Brain microvascular endothelial cell (primary cell): ENCODE measurements around the gene CETP.
"Not testable (repeated sequence)": the region's sequence is repeated elsewhere in the genome, so short reads cannot be mapped to it uniquely, and the experiment has no call there.

Experiments used
- DNase-seq: peaks from one replicate; pipeline ENCODE4 v3.0.0-alpha.2; 2020
- H3K27ac ChIP-seq: fragments of 250-450 bp; sonication (Bioruptor Pico); 2 replicates; pipeline ENCODE4 v1.5.1; 2020; ENCODE audit warnings: mild to moderate bottlenecking, moderate library complexity
- H3K27me3 ChIP-seq: fragments of 250-450 bp; sonication (Bioruptor Pico); replicated peaks from 2 replicates; pipeline ENCODE4 v1.5.1; 2020; ENCODE audit warnings: mild to moderate bottlenecking
- H3K36me3 ChIP-seq: fragments of 250-450 bp; sonication (Bioruptor Pico); replicated peaks from 2 replicates; pipeline ENCODE4 v1.5.1; 2020; ENCODE audit warnings: mild to moderate bottlenecking
- H3K4me3 ChIP-seq: 2 replicates; pipeline ENCODE4 v1.5.1; 2011; ENCODE audit warnings: low read depth, mild to moderate bottlenecking, control low read depth, low read length, moderate library complexity
- in situ Hi-C: cut with HindIII; loops from 2 replicates; pipeline ENCODE4 v1.10.0; 2017; ENCODE audit warnings: low sequenced_read_pairs, low pct_ligation_motif_present
- TF ChIP-seq, protein P1 (sequence below): IDR thresholded peaks from 2 replicates; pipeline ENCODE4 v1.5.1; 2011; ENCODE audit warnings: low read depth, mild to moderate bottlenecking, moderate library complexity, low read length, control low read depth, inconsistent platforms; ENCODE audit errors: missing control alignments

The CETP gene

GRCh38 chr16:57004387-57005250 lies 42.9 kb downstream of the CETP start:
- in situ Hi-C loops = no loop called here
- Histone ChIP-seq H3K27me3 (no peaks in the 10 kb centered on the region), H3K27ac (no peak overlapping the region), H3K4me3 (no peak overlapping the region), H3K36me3 (peaks cover 2% of the 10 kb centered on the region)
- DNase-seq = no peak
- TF ChIP-seq, protein P1, sequence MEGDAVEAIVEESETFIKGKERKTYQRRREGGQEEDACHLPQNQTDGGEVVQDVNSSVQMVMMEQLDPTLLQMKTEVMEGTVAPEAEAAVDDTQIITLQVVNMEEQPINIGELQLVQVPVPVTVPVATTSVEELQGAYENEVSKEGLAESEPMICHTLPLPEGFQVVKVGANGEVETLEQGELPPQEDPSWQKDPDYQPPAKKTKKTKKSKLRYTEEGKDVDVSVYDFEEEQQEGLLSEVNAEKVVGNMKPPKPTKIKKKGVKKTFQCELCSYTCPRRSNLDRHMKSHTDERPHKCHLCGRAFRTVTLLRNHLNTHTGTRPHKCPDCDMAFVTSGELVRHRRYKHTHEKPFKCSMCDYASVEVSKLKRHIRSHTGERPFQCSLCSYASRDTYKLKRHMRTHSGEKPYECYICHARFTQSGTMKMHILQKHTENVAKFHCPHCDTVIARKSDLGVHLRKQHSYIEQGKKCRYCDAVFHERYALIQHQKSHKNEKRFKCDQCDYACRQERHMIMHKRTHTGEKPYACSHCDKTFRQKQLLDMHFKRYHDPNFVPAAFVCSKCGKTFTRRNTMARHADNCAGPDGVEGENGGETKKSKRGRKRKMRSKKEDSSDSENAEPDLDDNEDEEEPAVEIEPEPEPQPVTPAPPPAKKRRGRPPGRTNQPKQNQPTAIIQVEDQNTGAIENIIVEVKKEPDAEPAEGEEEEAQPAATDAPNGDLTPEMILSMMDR = no peak

GRCh38 chr16:57005597-57005996 lies 43.8 kb downstream of the CETP start:
- H3K27ac ChIP-seq, H3K36me3 ChIP-seq, H3K27me3 ChIP-seq, in situ Hi-C loops, H3K4me3 ChIP-seq, DNase-seq: not testable (repeated sequence)

- in situ Hi-C loops = no loop called here
- H3K27ac ChIP-seq = no peak overlapping the region
- H3K4me3 ChIP-seq = no peak overlapping the region
- peaks cover 2% of the 10 kb centered on the region for H3K36me3 ChIP-seq
- no peak for DNase-seq
- TF ChIP-seq, protein P1 = no peak
- H3K27me3 ChIP-seq = no peaks in the 10 kb centered on the region
Measured at GRCh38 chr16:57007050-57007449, 45.3 kb downstream of the CETP start.

DNA sequence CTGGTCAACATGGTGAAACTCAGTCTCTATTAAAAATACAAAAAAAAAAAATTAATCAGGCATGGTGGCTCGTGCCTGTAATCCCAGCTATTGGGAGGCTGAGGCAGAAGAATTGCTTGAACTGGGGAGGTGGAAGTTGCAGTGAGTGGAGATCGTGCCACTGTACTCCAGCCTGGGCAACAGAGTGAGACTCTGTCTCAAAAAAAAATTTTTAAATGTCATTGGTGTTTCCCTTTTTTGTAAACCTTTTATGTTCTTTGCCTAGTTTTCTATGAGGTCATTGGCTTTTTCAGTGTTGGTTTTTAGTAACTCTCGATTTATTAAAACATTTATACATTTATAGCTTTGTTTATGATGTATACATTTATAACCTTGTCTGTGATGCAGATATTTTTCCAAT lies 45.8 kb downstream of the CETP start:
- no peaks in the 10 kb centered on the region for H3K27me3 ChIP-seq
- H3K27ac ChIP-seq = no peak overlapping the region
- no peak overlapping the region for H3K4me3 ChIP-seq
- in situ Hi-C loops = no loop called here
- no peak for DNase-seq
- H3K36me3 ChIP-seq = peaks cover 2% of the 10 kb centered on the region
- TF ChIP-seq, protein P1 = no peak

- DNase-seq = no peak
- Histone ChIP-seq H3K27me3 (no peaks in the 10 kb centered on the region), H3K27ac (no peak overlapping the region), H3K4me3 (no peak overlapping the region), H3K36me3 (peaks cover 2% of the 10 kb centered on the region)
- TF ChIP-seq, protein P1 = no peak
- in situ Hi-C loops = no loop called here
Measured at GRCh38 chr16:57008440-57008839, 46.7 kb downstream of the CETP start.

- in situ Hi-C loops = no loop called here
- TF ChIP-seq, protein P1 = no peak
- DNase-seq = no peak
- peaks cover 2% of the 10 kb centered on the region for H3K36me3 ChIP-seq
- no peak overlapping the region for H3K27ac ChIP-seq
- no peak overlapping the region for H3K4me3 ChIP-seq
- no peaks in the 10 kb centered on the region for H3K27me3 ChIP-seq
Measured at GRCh38 chr16:57009643-57010170, 48.0 kb downstream of the CETP start.
